Measurements from ENCODE around the gene TLN1. TPM values are rescaled to one million over a fixed set of nuclear protein-coding genes. Genes with fewer than 3 reads are reported as not detected.

Gene TLN1
- total and polyA plus RNA-seq, 2 experiments from 2014 or later, result 21.5 to 120 TPM

- TF ChIP-seq ZNF462 (CRISPR knock-in tag; IDR thresholded peaks at IDR 0.05) (no peak), ETS1 (IDR thresholded peaks at IDR 0.05) (no peak), EZH2 (IDR thresholded peaks at IDR 0.05; ENCODE audit: low read depth, unreplicated experiment) (no peak), ZNF114 (CRISPR knock-in tag; IDR thresholded peaks at IDR 0.05) (no peak), EZH2phosphoT487 (IDR thresholded peaks at IDR 0.05; ENCODE audit: unreplicated experiment) (no peak), REST (IDR thresholded peaks at IDR 0.05; ENCODE audit: unreplicated experiment) (no peak), CTCF (conservative IDR thresholded peaks at IDR 0.05; ENCODE audit: low read depth in 2 of 2) (no peak), NANOG (IDR thresholded peaks at IDR 0.05; ENCODE audit: borderline replicate concordance) (no peak), ZNF331 (CRISPR knock-in tag; IDR thresholded peaks at IDR 0.05; ENCODE audit: low read depth) (no peak)
- Histone ChIP-seq H3K27me3 (ENCODE audit: insufficient read depth) (no peaks in the 10 kb centered on the region), H2AFZ (no peak overlapping the region), H3K27ac (ENCODE audit: low read depth) (no peak overlapping the region), H3K4me1 (ENCODE audit: insufficient read depth) (peaks cover 15% of the 10 kb centered on the region), H3K9me2 (ENCODE audit: insufficient read depth) (peaks cover 12% of the 10 kb centered on the region), H3K4me3 (no peak overlapping the region), H4K20me1 (replicated peaks; ENCODE audit: insufficient read depth) (no peaks in the 10 kb centered on the region), H3K79me2 (replicated peaks; ENCODE audit: insufficient read depth) (peaks cover 8% of the 10 kb centered on the region; the same call in 1 of the 2 replicates), H3F3A (replicated peaks; ENCODE audit: low read depth) (0 out of 2 replicates have a peak, but pooled peaks cover 13% of the 10 kb centered on the region), H3K36me3 (ENCODE audit: insufficient read depth) (peaks cover 7% of the 10 kb centered on the region; the same call in 1 of the 2 replicates), H3K4me2 (no peak overlapping the region)
- H3K4me1 Mint-ChIP-seq, result peaks cover 28% of the 10 kb centered on the region
- H3K27ac Mint-ChIP-seq, result no peak overlapping the region
- no peak for ATAC-seq
- no peaks in the 10 kb centered on the region; the same call in 2 of the 3 replicates for H3K9me3 Mint-ChIP-seq
- H3K27me3 Mint-ChIP-seq (ENCODE audit: insufficient read depth, low read depth, poor library complexity), result peaks cover 10% of the 10 kb centered on the region
- peaks cover 19% of the 10 kb centered on the region for H3K36me3 Mint-ChIP-seq (ENCODE audit: low read depth)
- no peak overlapping the region for H3K4me3 Mint-ChIP-seq
- DNase-seq (ENCODE audit: low spot score), result no peak
Observed at GRCh38 chr9:35666549-35666948, 65.4 kb downstream of the TLN1 start.
